GM21737 (cell line): ENCODE results near the gene KDM2A.
A peak's percentile ranks its signal among the peaks of the same experiment; 100 is the strongest.

Experiments used
- ATAC-seq: cut with Tn5 transposase; IDR thresholded peaks from one replicate; pipeline ENCODE4 v1.9.1; 2021; ENCODE audit warnings: mild to moderate bottlenecking, moderate library complexity; ENCODE audit not compliant: unreplicated experiment

Gene KDM2A

GRCh38 chr11:67118801-67119584, at the start of gene KDM2A:
Gene KDM2A (plus strand): TSS chr11:67119263. CDS start chr11:67121317, 2,054 bp downstream.
- peak; percentile 67 for ATAC-seq

GRCh38 chr11:67071420-67072284, 47.4 kb upstream of the KDM2A start:
- no peak for ATAC-seq

GRCh38 chr11:67072295-67072694, 46.8 kb upstream of the KDM2A start:
- ATAC-seq = no peak

GRCh38 chr11:67073908-67074307, 45.2 kb upstream of the KDM2A start:
- no peak for ATAC-seq

- no peak for ATAC-seq
Observed at GRCh38 chr11:67076202-67076601, 42.9 kb upstream of the KDM2A start.

GRCh38 chr11:67079065-67079705, 39.9 kb upstream of the KDM2A start:
- ATAC-seq = no peak

- ATAC-seq = no peak
Observed at GRCh38 chr11:67082071-67082791, 36.8 kb upstream of the KDM2A start.

- no peak for ATAC-seq
Observed at GRCh38 chr11:67083786-67084366, 35.2 kb upstream of the KDM2A start.

- ATAC-seq = no peak
Observed at GRCh38 chr11:67085617-67086016, 33.4 kb upstream of the KDM2A start.

- no peak for ATAC-seq
Observed at GRCh38 chr11:67090717-67091116, 28.3 kb upstream of the KDM2A start.

- no peak for ATAC-seq
Observed at GRCh38 chr11:67095214-67095507, 23.9 kb upstream of the KDM2A start.

GRCh38 chr11:67098799-67099429, 20.1 kb upstream of the KDM2A start:
- ATAC-seq = no peak

GRCh38 chr11:67099831-67100324, 19.2 kb upstream of the KDM2A start:
- ATAC-seq = no peak

- ATAC-seq = no peak
Observed at GRCh38 chr11:67102664-67103063, 16.4 kb upstream of the KDM2A start.

GRCh38 chr11:67105964-67106363, 13.1 kb upstream of the KDM2A start:
- no peak for ATAC-seq

- no peak for ATAC-seq
Observed at GRCh38 chr11:67111261-67111660, 7.8 kb upstream of the KDM2A start.

- peak; percentile 39 for ATAC-seq
Observed at GRCh38 chr11:67113231-67113721, 5.8 kb upstream of the KDM2A start.

- ATAC-seq = no peak
Observed at GRCh38 chr11:67114275-67114896, 4.7 kb upstream of the KDM2A start.

- ATAC-seq = no peak
Observed at GRCh38 chr11:67116758-67117105, 2.3 kb upstream of the KDM2A start.
